ENCODE data around the gene NR1H3. TPM values are rescaled to one million over a fixed set of nuclear protein-coding genes. Genes with fewer than 3 reads are reported as not detected.
A peak's percentile ranks its signal among the peaks of the same experiment; 100 is the strongest.

The NR1H3 gene
- total RNA-seq, 1 donor = 39.3 TPM

DNA sequence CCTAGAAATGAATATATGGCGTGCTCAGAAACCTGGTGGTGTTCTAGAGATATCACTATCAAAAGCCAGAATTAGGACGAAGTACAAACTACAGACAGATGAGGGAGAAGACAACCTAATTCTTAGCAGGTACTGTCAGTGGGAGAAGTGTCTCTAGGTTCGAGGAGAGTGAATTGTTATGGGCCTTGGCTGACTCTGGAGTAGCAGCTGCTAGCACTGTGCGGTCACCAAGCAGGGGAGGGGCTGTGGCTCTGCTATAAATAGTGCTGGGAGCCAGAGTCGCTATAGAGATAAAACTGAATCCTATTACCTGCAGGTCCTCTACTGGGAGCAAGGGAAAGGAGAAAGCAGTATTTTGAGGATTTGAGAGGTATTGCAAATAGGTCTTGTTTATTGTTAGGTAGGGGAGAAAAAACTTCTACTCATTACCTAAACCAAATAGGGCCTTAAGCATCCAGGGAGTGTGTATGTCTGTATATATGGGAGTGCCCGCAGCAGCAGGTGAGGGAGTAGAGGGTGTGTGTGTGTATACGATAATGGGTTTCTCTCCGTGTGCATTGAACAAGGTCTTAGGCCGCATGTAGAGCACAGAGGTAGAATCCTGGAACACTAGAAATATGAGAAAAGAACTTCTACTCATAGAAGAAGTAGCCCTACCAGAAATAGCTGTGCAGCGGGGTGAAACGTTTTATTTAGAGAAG is 14.3 kb downstream of the NR1H3 start:
- TF ChIP-seq, protein P1, sequence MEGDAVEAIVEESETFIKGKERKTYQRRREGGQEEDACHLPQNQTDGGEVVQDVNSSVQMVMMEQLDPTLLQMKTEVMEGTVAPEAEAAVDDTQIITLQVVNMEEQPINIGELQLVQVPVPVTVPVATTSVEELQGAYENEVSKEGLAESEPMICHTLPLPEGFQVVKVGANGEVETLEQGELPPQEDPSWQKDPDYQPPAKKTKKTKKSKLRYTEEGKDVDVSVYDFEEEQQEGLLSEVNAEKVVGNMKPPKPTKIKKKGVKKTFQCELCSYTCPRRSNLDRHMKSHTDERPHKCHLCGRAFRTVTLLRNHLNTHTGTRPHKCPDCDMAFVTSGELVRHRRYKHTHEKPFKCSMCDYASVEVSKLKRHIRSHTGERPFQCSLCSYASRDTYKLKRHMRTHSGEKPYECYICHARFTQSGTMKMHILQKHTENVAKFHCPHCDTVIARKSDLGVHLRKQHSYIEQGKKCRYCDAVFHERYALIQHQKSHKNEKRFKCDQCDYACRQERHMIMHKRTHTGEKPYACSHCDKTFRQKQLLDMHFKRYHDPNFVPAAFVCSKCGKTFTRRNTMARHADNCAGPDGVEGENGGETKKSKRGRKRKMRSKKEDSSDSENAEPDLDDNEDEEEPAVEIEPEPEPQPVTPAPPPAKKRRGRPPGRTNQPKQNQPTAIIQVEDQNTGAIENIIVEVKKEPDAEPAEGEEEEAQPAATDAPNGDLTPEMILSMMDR (IDR thresholded peaks at IDR 0.05; ENCODE audit: insufficient read depth, low read depth, low read length) = no peak
- no peak overlapping the region for H3K4me3 ChIP-seq (ENCODE audit: low read depth, low read length)
- no peak for DNase-seq (ENCODE audit: low read depth)

DNA sequence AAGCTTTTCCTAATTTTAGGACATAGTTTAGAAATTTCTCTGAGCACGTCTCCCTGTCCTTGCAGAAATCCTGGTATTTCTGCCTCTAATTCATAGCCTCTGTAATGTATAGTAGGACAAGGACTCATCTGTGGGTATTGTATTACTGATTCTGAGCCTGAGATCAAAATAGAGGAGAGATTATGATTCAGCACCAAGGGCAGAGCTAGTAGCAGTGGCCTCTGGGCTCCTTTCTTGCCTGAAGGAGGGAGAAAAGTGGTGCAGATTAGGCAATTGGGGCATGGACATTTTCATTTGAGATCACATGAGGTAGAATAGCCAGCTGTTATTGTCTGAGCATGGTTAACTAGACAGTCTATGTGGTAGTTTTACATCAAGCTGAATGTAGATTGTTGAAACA is 14.9 kb downstream of the NR1H3 start:
- peak; percentile 47 for DNase-seq (ENCODE audit: low read depth)
- no peak overlapping the region for H3K4me3 ChIP-seq (ENCODE audit: low read depth, low read length)
- TF ChIP-seq, protein P1 (IDR thresholded peaks at IDR 0.05; ENCODE audit: insufficient read depth, low read depth, low read length) = no peak

DNA sequence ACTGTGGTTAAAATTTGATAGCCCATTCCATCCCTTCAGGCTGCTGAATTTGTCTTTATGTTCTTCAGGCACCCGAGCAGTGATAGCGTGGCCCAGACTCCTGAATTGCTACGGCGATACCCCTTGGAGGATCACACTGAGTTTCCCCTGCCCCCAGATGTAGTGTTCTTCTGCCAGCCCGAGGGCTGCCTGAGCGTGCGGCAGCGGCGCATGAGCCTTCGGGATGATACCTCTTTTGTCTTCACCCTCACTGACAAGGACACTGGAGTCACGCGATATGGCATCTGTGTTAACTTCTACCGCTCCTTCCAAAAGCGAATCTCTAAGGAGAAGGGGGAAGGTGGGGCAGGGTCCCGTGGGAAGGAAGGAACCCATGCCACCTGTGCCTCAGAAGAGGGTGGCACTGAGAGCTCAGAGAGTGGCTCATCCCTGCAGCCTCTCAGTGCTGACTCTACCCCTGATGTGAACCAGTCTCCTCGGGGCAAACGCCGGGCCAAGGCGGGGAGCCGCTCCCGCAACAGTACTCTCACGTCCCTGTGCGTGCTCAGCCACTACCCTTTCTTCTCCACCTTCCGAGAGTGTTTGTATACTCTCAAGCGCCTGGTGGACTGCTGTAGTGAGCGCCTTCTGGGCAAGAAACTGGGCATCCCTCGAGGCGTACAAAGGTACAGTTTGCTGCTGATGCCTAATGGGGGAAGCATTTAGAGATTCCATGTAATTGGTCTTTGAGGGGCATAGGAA is 16.9 kb downstream of the NR1H3 start:
- H3K4me3 ChIP-seq (ENCODE audit: low read depth, low read length) = no peak overlapping the region
- no peak for DNase-seq (ENCODE audit: low read depth)
- TF ChIP-seq, protein P1 (IDR thresholded peaks at IDR 0.05; ENCODE audit: insufficient read depth, low read depth, low read length) = no peak

DNA sequence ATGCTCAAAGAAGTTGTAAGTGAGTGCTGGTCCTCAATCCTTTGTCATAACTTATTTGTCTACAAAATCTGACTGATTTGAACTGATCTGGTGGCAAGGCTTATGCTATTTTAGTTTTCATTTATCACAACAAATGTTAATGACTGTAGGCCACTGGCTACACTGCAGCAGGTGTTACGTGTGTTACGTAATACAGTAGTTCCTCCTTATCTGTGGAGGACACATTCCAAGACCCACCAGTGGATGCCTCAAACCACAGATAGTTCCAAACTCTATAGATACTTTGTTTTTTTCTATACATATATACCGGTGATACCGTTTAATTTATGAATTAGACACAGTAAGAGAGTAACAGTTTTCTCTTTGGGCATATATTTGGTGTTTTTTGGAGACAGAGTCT is 19.1 kb downstream of the NR1H3 start:
- TF ChIP-seq, protein P1 (IDR thresholded peaks at IDR 0.05; ENCODE audit: insufficient read depth, low read depth, low read length) = no peak
- no peak overlapping the region for H3K4me3 ChIP-seq (ENCODE audit: low read depth, low read length)
- DNase-seq (ENCODE audit: low read depth) = peak; percentile 12

DNA sequence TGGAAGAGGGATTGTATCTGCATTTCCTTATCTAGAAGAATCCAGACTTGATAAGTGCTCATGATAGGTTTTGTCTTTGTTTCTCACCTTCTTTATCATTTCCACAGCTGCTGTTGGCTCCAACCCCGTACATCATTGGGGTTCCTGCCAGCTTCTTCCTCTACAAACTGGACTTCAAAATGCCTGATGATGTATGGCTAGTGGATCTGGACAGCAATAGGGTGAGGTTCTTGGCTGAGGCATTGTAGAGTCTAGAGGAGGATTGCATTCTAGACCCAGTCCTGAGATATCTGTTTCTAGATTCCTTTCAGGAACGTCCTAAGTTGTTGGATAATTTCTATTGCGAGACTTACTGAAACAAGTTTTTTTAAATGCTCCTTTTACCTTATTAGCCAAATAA is 20.3 kb downstream of the NR1H3 start:
- no peak overlapping the region for H3K4me3 ChIP-seq (ENCODE audit: low read depth, low read length)
- TF ChIP-seq, protein P1 (IDR thresholded peaks at IDR 0.05; ENCODE audit: insufficient read depth, low read depth, low read length) = no peak
- peak; percentile 13 for DNase-seq (ENCODE audit: low read depth)

DNA sequence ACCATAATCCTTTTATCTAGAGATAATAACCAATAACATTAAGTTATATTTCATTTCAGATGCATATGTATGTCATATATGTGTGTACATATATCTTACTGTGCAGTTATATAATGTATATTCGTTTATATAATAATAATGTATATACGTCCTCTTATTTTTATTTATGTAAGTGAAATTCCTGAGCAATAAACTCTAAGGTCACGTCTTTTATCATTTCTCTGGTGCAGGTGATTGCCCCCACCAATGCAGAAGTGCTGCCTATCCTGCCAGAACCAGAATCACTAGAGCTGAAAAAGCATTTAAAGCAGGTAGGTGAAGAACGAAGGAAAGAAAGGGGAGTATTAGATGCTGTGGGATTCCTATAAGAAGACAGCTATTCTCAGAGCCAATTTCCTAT is 21.0 kb downstream of the NR1H3 start:
- H3K4me3 ChIP-seq (ENCODE audit: low read depth, low read length) = no peak overlapping the region
- TF ChIP-seq, protein P1 (IDR thresholded peaks at IDR 0.05; ENCODE audit: insufficient read depth, low read depth, low read length) = no peak
- no peak for DNase-seq (ENCODE audit: low read depth)

Data from fibroblast of villous mesenchyme (primary cell).